HG02610 (cell line): ENCODE measurements around the gene PIEZO2.
"Not testable (repeated sequence)": the region's sequence is repeated elsewhere in the genome, so short reads cannot be mapped to it uniquely, and the experiment has no call there.

ENCODE experiments used
- ATAC-seq: cut with Tn5 transposase; IDR thresholded peaks from one replicate; pipeline ENCODE4 v1.9.1; 2021; ENCODE audit warnings: mild to moderate bottlenecking, moderate library complexity; ENCODE audit not compliant: unreplicated experiment

PIEZO2 gene

GRCh38 chr18:11153097-11153496 is 3.7 kb upstream of the PIEZO2 start:
- ATAC-seq: no peak

GRCh38 chr18:11150271-11150615 is 874 bp upstream of the PIEZO2 start:
- no peak for ATAC-seq

DNA sequence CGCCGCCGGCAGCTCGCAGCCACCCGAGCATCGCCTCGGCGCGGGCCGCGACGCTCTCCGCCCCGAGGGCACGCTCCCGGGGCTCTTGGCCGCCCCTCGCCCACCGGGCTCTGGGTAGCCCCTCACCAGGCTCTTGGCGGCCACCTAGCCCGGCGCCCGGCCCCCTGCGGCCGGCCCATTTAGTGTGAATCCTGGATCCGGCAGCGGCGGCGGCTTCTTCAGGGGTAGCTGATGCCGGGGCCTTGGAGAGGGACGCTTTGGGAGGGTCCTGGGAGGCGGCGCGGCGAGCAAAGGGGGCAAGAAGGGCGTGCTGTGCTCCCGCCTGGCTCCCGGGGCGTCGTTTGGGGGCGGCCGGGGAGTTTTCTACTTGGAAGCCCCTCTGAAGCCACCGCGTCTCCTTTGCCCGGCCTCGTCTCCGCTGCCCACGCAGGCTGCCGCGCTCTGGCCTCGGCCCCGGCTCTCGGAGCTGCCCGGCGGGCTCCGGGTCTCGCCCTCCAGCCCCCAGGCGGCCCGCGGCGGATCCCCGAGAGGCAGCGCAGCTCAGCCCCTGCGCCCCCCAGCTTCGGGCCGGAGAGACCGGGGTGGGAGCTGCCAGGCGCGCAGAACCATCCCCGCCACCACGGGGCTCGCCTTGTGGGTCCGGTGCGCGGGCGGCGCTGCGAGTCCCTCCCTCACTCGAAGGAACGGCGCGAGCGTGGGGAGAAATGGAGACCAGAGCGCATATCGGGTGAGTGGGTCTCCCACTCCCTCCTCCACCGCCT is 509 bp downstream of the PIEZO2 start:
- ATAC-seq: peak; percentile 13

DNA sequence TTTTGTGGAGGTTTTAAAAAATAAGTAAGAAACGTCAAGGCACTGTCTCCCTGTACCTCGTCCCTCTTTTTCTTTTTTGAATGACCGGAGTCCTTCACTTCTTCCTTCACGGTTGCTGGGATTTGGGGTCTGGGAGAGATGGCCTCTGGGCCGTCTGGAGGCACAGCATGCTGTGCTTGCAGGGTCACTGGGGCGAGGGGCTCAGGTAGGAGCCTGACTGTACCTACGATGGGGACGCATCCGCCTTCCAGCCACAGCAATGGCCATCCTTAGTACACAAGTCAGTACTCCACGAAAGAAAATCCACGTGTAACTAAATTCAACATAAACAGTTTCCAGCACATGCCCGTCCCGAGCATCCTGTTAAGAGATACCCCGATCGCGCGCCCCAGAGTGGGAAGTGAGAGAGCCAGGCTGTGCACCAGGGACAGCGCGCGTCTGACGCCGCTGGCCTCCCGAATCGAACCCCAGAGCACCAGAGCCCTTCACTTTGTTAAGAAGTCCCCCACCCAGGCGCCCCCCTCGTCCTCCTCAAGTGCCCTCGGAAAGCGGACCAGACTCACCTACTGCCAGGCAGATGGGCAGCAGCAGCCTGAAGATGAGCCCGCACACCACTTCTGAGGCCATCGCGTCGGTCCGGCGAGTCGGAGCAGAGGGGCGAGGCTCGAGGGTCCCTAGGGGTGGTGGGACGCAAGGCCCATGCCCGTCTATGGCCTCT is 1.2 kb downstream of the PIEZO2 start:
- no peak for ATAC-seq

DNA sequence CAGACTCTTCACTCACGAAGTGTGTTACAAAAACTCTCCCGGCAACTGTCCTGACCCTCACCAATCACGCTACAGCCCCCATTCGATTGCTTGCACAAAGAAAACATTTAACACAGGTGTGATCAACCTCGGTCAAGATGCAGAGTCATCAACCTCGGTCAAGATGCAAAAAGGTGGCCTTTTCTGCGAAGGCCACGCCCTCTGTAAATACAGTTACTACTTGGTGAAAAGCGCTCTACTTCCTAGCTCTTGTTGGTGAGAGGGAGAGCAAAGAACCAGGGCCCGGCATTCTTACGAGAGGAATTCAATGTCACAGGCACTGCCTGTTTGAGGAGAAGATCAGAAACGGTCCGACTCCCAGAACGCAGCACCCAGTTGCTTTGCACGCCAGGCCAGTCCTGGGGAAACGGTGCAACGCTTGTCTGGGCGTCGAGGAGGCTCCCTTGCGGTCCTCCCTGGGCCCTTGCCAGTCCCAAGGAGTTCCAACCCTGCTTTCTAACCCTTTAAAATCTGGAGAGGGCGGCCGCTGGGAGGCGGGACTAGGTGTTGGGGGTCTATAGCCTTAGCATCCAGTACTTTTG is 1.9 kb downstream of the PIEZO2 start:
- ATAC-seq: no peak

DNA sequence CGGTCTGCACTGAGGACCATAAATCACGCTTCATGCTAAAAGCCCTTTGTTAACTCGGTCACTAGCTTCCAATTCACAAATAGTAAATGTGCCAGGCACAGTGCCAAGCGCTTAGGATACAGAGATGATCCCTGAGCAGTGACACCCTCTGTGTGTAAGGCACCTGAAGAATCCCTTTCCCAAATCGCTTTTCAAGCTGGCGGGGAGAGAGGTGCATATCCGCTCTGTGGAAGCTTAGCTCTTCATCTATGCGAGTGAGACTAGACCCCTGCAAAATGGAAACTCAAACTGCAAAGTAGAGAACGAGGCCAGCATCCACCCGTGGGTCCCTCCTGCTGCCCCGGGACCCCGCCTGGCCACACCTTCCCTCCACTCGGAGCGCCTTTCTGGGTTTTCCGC is 2.4 kb downstream of the PIEZO2 start:
- ATAC-seq: no peak

DNA sequence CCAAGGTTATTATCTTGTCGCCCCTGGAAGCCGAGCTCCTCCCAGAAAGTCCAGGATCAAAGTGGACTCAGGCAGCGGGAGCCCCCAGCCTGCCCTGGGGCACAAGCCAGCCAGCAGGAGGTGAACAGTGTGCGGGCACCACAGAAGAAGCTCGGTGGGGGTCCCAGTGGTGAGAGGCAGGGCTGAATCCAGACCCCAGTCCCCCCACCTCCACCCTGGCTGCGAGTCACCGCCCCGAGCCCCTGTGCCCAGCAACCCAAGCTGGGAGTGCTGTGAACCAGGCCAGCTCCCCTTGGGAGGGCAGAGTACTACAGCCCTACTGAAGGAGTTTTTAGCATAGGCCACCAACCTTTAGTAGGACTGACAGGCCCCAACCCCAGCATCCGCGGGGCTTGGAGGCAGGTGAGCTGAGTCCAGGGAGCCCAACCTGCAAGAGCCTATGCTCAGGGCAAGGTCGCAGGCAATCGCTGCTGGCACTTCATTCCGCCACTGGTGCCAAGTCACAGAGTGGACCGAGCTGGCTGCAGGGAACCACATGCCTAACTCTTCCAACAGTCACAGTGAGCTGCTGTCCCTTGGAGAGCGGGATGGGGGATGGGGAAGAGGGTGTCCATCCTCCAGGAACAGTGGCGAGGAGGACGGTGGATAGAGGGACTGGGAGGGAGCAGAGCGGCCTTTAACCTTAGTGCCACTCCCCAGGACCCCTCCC is 3.0 kb downstream of the PIEZO2 start:
- no peak for ATAC-seq

- no peak for ATAC-seq
These were observed 3.8 kb downstream of the PIEZO2 start for GRCh38 chr18:11145413-11146191.

- no peak for ATAC-seq
These were observed 12.0 kb downstream of the PIEZO2 start for GRCh38 chr18:11137400-11137799.

- no peak for ATAC-seq
These were observed 13.1 kb downstream of the PIEZO2 start for GRCh38 chr18:11136241-11136640.

DNA sequence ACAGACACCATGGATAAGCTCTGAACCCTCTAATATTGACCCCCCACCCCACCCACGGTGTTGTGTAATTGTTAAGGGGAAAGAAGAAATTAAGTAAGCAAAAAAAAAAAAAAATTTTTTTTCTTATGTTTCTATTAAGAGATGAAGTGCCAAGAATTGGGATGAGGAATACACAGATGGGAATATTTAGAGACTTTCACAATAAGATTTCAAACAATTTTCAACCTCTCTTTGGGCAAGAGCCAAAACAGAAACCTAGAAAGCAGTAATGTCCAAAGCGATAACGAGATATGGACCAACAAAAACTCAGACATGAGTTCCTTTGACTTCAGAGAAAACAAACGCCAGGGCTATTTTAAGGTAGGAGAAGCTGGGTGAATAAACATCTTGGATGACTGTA is 14.4 kb downstream of the PIEZO2 start:
- ATAC-seq: no peak

DNA sequence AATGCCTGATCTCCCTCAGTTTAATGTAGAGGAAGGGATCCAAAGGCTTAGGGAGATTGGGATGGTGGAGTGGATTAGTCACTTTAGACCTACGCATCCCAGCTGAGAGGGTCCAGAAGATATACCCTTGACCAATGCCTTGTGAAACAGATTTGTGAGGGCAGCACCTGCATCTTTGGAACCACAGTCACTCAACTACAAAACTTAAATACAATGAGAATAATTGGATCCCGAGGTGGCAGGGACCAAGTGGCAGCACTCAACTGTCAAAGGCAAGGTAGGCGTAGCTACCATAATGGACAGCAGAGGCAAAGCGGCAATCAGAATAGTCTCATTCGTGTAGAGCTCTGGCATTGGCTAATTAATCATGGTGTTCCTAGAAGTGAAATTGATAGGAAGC is 20.3 kb downstream of the PIEZO2 start:
- not testable (repeated sequence) for ATAC-seq

DNA sequence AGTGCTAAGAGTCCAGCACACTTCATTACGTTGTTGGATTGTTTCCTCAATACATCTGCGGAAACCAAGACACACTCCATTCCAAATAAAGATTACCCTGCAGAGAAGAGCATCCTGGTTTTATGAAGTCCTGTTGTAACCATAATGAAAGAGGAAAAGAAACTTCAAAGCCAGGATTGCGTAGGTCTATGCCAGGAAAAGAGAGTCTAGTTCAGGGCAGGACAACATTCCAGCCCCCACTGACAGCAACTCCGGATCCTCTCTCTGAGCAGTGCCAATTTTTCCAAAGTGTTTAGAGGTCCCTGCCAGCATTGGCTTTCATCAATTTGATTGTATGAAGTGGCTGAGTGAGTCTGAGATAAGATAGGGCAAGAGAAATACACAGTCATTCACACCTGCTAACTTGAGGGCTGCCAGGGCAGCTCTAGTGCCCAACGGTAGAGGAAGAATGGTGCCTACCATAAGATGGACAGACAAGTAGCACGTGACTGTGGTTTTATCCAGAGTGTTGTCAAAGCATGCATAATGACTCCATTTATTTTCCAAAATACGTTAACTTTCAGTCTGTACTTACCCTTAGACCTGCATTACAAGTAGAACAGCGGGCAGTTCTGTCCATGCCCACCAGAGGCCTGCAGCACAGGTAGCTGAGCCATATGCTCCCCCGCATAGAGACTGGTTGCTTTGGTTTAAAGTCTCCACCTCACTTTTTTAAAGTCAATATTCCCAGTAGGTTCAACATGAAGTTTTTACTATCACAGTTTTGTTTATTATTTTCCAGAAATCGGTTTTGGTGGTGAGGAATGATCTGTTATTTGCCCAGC is 23.7 kb downstream of the PIEZO2 start:
- no peak for ATAC-seq

DNA sequence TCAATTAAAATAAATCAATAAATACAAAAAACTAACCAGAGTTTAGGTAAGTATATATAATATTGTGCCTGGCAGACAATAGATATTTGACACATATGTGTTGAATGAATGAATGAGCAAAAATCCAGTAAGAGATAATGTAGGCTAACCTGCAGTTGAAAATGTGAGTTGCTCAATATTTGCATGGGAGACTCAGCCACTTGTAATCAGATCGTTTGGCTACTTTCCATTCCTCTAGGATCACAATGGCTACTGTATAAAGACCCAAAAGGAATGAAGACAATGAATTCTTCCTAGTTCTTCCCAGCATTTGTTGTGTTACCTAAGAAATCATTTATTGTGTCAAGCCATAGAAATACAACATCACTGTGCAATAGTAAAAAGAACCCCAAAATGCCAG is 25.3 kb downstream of the PIEZO2 start:
- no peak for ATAC-seq

DNA sequence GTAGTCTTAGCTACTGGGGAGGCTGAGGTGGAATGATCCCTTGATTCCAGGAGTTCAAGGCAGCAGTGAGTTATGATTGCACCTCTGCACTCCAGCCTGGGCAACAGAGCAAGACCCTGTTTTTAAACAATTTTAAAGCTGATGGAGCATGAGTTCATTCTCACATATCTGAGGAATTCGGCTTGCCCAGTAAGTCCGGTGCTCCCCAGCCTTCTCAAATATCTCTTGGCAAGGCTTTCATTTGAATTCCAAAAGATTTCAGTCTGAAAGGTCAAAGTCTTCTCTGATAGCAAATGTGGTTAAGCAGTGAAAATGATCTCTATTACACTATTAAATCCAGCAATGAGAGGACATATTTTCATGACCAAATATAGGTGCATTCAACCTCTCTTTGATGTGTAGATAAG is 27.9 kb downstream of the PIEZO2 start:
- no peak for ATAC-seq

DNA sequence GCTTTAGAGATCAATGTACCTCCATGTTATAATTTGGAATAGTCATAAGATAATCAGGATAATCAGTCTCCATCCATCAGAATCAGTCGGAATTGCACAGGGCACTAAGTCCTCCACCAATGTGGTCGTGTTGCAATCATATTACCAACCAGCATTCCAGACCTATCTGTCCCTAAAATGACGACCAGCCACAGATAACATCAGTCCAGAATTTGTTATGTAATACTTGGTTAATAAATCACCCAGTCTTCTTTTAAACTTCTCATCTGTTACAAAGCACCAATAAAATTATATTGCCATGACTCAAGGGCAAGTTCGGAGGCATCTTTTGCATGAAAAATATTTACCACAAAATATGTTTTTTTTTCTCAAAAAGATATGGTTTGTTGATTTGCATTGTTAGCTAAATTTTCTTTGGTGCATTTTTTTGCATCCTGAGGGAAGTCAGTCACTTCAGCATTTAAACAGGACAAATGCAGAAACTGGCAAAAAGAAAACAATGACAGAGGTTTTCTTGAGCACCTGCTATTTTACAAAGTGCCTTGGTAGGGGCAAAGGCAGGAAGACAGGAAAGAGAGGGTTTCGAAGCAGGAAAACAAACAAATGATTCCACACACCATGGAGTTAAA is 29.3 kb downstream of the PIEZO2 start:
- no peak for ATAC-seq

DNA sequence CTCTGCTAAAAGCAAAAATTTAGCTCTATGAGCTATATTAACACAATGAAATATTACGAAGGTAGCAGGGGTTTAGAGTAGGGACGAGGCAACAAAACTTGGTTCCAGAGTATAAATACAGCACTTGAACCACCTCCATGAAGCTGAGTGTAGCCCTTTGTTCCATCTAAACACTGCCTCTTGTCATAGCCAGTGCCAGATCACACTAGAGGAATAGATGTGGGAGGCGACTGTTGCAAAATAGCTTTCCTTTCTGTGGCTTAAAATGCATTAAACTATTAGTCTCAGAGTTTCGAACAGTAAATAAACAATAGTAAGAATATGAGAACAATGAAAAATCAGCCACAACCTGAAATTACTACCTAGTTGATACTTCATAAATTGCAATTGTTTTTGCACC is 29.8 kb downstream of the PIEZO2 start:
- ATAC-seq: no peak

DNA sequence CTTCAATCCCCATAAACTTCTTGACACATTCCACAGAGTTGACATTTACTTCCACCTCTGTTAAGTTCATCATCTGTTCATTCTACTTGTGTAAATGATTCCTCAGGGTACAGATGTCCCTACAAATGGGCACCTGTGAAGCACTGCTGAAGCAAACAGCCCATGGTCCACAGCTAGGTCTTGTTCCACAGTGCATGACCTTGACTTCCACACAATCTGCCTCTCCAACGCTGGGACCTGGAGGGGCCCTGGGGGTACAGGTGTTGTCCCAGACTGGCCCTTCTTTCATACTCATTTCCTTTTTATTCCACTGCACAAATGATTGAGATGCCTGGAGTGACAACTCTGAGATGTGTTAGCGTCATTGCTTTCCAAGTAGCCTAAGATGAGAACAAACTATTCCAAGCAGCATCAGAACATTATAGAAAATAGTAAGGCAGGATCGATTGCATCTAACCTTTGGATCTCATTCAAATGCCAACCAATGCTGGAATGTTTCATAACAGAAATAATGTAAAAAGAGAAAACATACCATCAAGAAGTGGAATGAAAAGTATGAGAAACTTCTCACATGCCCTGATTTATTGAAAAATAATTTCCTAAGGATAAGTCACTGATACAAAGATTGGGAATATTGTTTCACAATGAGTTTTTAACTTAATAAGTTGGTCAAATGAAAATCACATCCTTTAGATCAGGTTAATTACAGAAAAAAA is 31.2 kb downstream of the PIEZO2 start:
- ATAC-seq: no peak

DNA sequence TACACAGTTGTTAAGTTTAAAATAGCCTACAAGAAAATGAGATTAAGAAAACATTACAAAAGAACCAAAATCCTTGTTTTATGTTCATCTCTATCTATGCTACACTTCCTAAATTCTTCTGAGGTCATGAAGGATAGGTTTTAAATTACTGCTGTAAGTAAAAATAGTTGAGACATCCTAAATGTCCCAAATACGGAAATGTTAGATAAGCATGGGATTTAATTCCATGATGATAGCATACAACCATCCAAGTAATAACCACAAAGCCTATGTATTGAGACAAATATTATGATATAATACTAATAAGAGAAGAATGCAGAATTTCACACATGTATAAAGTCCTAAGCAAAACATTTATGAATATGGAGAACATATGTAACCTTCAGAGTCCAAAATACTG is 34.1 kb downstream of the PIEZO2 start:
- no peak for ATAC-seq
